Caco-2 (cell line): ENCODE results near the gene MEGF6. TPM values are rescaled to one million over a fixed set of nuclear protein-coding genes. Genes with fewer than 3 reads are reported as not detected.

Experiments used
- BruUV-seq: library from RNA; stranded (reverse); fragments of 400-500 nt; replicated peaks from 2 replicates; lab custom pipeline; 2021; lab: Mats Ljungman, UMichigan
- CTCF ChIA-PET: fragments of 300-600 bp; sonication (Branson Sonifier 250); formaldehyde crosslinking; loops from one replicate; lab custom pipeline; 2022; ENCODE audit warnings: antibody characterized with exemption; lab: Charles Lee
- POLR2A ChIA-PET: fragments of 300-600 bp; sonication (Branson Sonifier 250); formaldehyde crosslinking; loops from one replicate; lab custom pipeline; 2022; ENCODE audit warnings: antibody characterized with exemption; lab: Charles Lee
- DNase-seq, 2 experiments: peaks; one replicate each; pipeline versions ENCODE4 v3.0.0 to v3.0.0-alpha.2; 2020 to 2022
- H3K27me3 ChIP-seq: replicated peaks from 2 replicates; pipeline ENCODE4 v1.6.0; 2011; ENCODE audit warnings: low read length; ENCODE audit not compliant: control insufficient read depth, insufficient read depth
- H3K36me3 ChIP-seq: 2 replicates; pipeline ENCODE4 v1.5.1; 2011; ENCODE audit warnings: low read length; ENCODE audit not compliant: control insufficient read depth, insufficient read depth
- H3K4me1 ChIP-seq: fragments of 250-450 bp; sonication (Bioruptor Pico); 2 replicates; pipeline ENCODE4 v1.5.1; 2020; ENCODE audit warnings: mild to moderate bottlenecking
- H3K4me3 ChIP-seq: 2 replicates; pipeline ENCODE4 v1.5.1; 2011; ENCODE audit warnings: low read depth, mild to moderate bottlenecking, control low read depth, low read length
- H3K9me3 ChIP-seq: fragments of 250-450 bp; sonication (Bioruptor Pico); 2 replicates; pipeline ENCODE4 v1.5.1; 2020; ENCODE audit warnings: mild to moderate bottlenecking, moderate library complexity
- H3K27ac Mint-ChIP-seq: one replicate; pipeline ENCODE4 v1.8.0; 2022; ENCODE audit warnings: mixed read lengths; ENCODE audit not compliant: unreplicated experiment
- H3K27me3 Mint-ChIP-seq: one replicate; pipeline ENCODE4 v1.8.0; 2022; ENCODE audit warnings: mixed read lengths; ENCODE audit not compliant: insufficient read depth, unreplicated experiment
- H3K36me3 Mint-ChIP-seq: one replicate; pipeline ENCODE4 v1.8.0; 2022; ENCODE audit warnings: mild to moderate bottlenecking, mixed read lengths; ENCODE audit not compliant: insufficient read depth, unreplicated experiment
- H3K4me1 Mint-ChIP-seq: one replicate; pipeline ENCODE4 v1.8.0; 2022; ENCODE audit warnings: low read depth, mixed read lengths; ENCODE audit not compliant: unreplicated experiment
- H3K4me3 Mint-ChIP-seq: one replicate; pipeline ENCODE4 v1.8.0; 2022; ENCODE audit warnings: mild to moderate bottlenecking, moderate library complexity, mixed read lengths; ENCODE audit not compliant: unreplicated experiment
- H3K9me3 Mint-ChIP-seq: one replicate; pipeline ENCODE4 v1.8.0; 2022; ENCODE audit warnings: mixed read lengths; ENCODE audit not compliant: unreplicated experiment
- intact Hi-C: fragments of 100-400 bp; cut with micrococcal nuclease; formaldehyde crosslinking; loops from one replicate; pipeline ENCODE4 v1.10.0; 2022; ENCODE audit not compliant: unreplicated experiment
- total RNA-seq: library from RNA; stranded (reverse); gene quantifications from 2 replicates; pipeline ENCODE4 v1.2.3, GENCODE V29; 2022
- TF ChIP-seq, protein P1 (sequence below), 2 experiments: fragments of 200-600 bp in 1 of 2; IDR thresholded peaks; 1 replicate in 1 of 2; 2 replicates in 1 of 2; pipeline versions ENCODE4 v1.5.1 to v1.8.0; 2011 to 2022; ENCODE audit warnings: antibody characterized with exemption in 1 of 2, control low read depth in 1 of 2, inconsistent platforms in 1 of 2, low read depth in 1 of 2, low read length in 1 of 2, mild to moderate bottlenecking in 1 of 2, moderate library complexity in 1 of 2; ENCODE audit not compliant: insufficient read depth in 1 of 2, severe bottlenecking in 1 of 2, unreplicated experiment in 1 of 2

MEGF6 gene
- total RNA-seq, 1 experiment from 2014 or later, result 13.3 TPM

DNA sequence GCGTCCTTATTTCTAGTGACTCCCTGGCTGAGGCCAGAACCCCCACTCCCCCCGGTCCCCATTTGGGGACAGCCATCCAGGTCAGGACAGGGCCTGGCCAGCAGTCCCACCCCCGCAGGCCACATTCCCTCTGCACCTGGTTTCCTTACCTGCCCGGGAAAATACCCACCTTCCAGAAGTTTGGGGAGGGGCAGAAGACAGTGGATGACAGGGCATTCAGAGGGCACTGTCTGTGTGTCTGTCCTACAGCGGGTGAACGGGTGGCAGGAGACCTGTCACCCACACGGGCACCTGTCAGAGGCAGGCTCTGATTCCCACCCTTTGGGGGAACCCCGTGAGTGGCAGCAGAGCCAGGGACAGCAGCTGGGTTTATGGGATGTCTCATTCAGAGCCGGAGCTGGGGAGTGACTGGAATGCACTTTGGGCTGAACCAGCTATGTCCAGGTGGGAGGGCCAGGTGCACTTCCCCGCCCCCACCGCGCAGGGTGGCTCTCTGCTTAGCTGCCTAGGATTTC lies 154.8 kb downstream of the MEGF6 start:
- Mint-ChIP-seq H3K27me3 (no peaks in the 10 kb centered on the region), H3K36me3 (peaks cover 26% of the 10 kb centered on the region), H3K4me1 (peaks cover 34% of the 10 kb centered on the region), H3K9me3 (no peaks in the 10 kb centered on the region), H3K27ac (no peak overlapping the region), H3K4me3 (no peak overlapping the region)
- TF ChIP-seq, protein P1, sequence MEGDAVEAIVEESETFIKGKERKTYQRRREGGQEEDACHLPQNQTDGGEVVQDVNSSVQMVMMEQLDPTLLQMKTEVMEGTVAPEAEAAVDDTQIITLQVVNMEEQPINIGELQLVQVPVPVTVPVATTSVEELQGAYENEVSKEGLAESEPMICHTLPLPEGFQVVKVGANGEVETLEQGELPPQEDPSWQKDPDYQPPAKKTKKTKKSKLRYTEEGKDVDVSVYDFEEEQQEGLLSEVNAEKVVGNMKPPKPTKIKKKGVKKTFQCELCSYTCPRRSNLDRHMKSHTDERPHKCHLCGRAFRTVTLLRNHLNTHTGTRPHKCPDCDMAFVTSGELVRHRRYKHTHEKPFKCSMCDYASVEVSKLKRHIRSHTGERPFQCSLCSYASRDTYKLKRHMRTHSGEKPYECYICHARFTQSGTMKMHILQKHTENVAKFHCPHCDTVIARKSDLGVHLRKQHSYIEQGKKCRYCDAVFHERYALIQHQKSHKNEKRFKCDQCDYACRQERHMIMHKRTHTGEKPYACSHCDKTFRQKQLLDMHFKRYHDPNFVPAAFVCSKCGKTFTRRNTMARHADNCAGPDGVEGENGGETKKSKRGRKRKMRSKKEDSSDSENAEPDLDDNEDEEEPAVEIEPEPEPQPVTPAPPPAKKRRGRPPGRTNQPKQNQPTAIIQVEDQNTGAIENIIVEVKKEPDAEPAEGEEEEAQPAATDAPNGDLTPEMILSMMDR (IDR thresholded peaks at IDR 0.05; ENCODE audit: insufficient read depth in 1 of 2, low read depth in 1 of 2, low read length in 1 of 2, severe bottlenecking in 1 of 2, unreplicated experiment in 1 of 2), result no peak
- DNase-seq, result peak in 1 of 2 experiments; percentile 35
- POLR2A ChIA-PET, result no interaction called here
- BruUV-seq, result no TSS peak
- CTCF ChIA-PET, result interaction anchor here (1.0 kb wide), 1 partner anchor 15 kb away, joined by 7 read pairs; no protein-coding TSS in a partner anchor
- Histone ChIP-seq H3K9me3 (no peaks in the 10 kb centered on the region), H3K36me3 (no peaks in the 10 kb centered on the region; the same call in none of the 2 replicates), H3K27me3 (no peaks in the 10 kb centered on the region), H3K4me3 (no peak overlapping the region), H3K4me1 (peaks cover 79% of the 10 kb centered on the region)
- intact Hi-C loops, result no loop called here

DNA sequence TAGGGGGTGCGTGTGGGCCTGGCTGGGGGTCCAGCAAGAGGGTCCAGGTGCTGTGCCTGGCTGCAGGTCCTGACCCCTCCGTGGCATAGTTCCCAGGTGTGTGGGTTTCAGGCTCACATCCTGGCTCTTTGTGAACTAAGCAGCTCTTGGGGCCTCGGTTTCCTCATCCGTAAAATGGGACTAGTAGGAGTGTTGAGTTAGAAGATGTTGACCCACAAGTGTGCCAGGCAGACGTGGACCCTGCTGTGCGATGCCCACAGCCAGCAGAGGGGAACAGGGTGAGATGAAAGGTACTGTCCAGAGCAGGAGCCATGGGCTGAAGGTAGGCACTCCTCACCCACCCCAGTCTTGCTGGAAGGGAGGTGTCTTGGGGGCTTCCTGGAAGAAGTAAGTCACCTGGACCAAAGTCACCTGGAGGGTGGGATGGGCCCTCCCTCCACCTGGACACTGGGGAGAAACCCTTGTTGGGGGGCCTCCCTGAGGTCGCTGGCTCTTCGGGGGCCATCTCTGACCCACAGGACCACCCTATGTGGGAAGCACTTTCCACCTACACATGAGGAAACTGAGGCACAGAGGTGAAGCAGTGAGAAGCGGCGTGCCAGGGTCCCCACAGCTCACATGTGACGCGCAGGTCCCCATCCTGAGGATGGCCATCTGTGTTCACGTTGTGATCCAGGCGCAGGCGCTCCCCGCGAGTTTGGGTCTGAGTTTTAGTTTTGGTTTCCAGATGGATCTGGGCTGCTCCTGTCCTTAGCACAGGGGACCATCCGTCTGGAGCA lies 155.4 kb downstream of the MEGF6 start:
- no peak for DNase-seq
- TF ChIP-seq, protein P1 (IDR thresholded peaks at IDR 0.05; ENCODE audit: insufficient read depth in 1 of 2, low read depth in 1 of 2, low read length in 1 of 2, severe bottlenecking in 1 of 2, unreplicated experiment in 1 of 2), result no peak
- POLR2A ChIA-PET, result no interaction called here
- Histone ChIP-seq H3K27me3 (no peaks in the 10 kb centered on the region), H3K9me3 (no peaks in the 10 kb centered on the region), H3K36me3 (no peaks in the 10 kb centered on the region; the same call in none of the 2 replicates), H3K4me3 (peak overlapping the region; percentile 71), H3K4me1 (peaks cover 72% of the 10 kb centered on the region)
- Mint-ChIP-seq H3K4me3 (peak overlapping the region; percentile 80), H3K4me1 (peaks cover 32% of the 10 kb centered on the region), H3K36me3 (peaks cover 24% of the 10 kb centered on the region), H3K9me3 (no peaks in the 10 kb centered on the region), H3K27ac (peak overlapping the region; percentile 79), H3K27me3 (no peaks in the 10 kb centered on the region)
- CTCF ChIA-PET, result interaction anchor here (1.0 kb wide), 1 partner anchor 15 kb away, joined by 7 read pairs; no protein-coding TSS in a partner anchor
- no TSS peak for BruUV-seq
- intact Hi-C loops, result no loop called here

DNA sequence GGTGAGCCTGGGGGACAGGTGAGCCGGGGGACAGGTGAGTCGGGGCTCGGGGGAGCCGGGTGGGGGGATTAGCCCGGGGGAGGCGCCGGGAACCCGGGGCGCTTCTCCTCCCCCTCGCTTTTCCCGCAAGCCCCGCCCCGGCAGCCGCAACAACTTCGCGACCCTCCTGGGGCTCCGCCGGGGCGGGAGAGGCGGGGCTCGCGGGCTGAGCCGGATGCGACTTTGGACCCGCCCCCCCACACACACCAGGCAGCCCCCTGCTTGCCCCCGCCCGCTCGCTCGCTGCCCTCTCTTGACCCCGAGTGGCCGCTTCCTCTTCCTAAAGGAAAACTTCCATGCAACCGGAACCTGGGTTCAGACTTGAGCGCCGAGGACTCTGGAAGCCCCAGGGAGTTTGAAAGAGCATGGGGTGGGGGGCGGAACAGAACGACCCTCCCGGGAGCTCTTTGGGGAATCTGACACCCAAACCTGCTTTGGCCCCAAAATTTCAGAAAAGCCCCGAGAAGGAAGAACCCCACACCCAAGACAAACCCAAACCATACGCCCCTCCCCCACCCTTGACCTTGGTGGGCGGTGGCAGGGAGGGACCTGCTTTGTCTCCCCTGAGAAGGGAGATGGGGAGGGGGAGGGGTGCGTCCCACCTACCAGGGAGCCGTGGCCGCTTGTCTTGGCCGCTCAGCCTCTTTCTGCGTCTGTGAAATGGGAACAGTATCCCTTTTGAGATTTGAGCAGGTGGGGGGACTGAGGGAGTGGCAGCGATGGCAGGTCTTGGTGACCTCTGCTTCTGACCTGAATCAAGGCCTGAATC lies 156.3 kb downstream of the MEGF6 start:
- Mint-ChIP-seq H3K27ac (peak overlapping the region; percentile 79), H3K9me3 (no peaks in the 10 kb centered on the region), H3K4me1 (peaks cover 24% of the 10 kb centered on the region), H3K4me3 (peak overlapping the region; percentile 80), H3K36me3 (peaks cover 15% of the 10 kb centered on the region), H3K27me3 (no peaks in the 10 kb centered on the region)
- no peaks in the 10 kb centered on the region; the same call in 1 of the 2 replicates for H3K36me3 ChIP-seq
- ChIA-PET POLR2A (interaction anchor here (2.5 kb wide), 1 partner anchor 16 kb away, joined by 31 read pairs; no protein-coding TSS in a partner anchor), CTCF (interaction anchor here (0.7 kb wide), 1 partner anchor 17 kb away, joined by 6 read pairs; no protein-coding TSS in a partner anchor)
- intact Hi-C loops, result no loop called here
- no peaks in the 10 kb centered on the region for H3K9me3 ChIP-seq
- BruUV-seq, result TSS peak; percentile 60
- H3K4me1 ChIP-seq, result peaks cover 64% of the 10 kb centered on the region
- no peaks in the 10 kb centered on the region for H3K27me3 ChIP-seq
- peak; percentile 75 to 82 for DNase-seq
- H3K4me3 ChIP-seq, result peak overlapping the region; percentile 71
- TF ChIP-seq, protein P1 (IDR thresholded peaks at IDR 0.05; ENCODE audit: insufficient read depth in 1 of 2, low read depth in 1 of 2, low read length in 1 of 2, severe bottlenecking in 1 of 2, unreplicated experiment in 1 of 2), result no peak
